Body of pancreas (tissue), 4 donors: ENCODE measurements around the gene ZNF831. TPM values are rescaled to one million over a fixed set of nuclear protein-coding genes. Genes with fewer than 3 reads are reported as not detected.
A peak's percentile ranks its signal among the peaks of the same experiment; 100 is the strongest.

Source experiments
- ATAC-seq: fragments of 150-250 bp; one replicate; pipeline ENCODE4 v1.9.1; 2016
- DNase-seq, 4 donors: peaks; one replicate each; pipeline ENCODE4 v3.0.0-alpha.2; 2019
- H3K27ac ChIP-seq, 4 donors: fragments of 200-600 bp; sonication (generic); 1 replicate in 3 of 4; 2 replicates in 1 of 4; pipeline versions ENCODE4 v1.5.1 to v1.6.1; 2016 to 2019; ENCODE audit warnings: mild to moderate bottlenecking in 1 of 4, mixed read lengths in 1 of 4, moderate library complexity in 1 of 4
- H3K27me3 ChIP-seq, 2 donors: fragments of 200-600 bp; sonication (generic); one replicate each; pipeline ENCODE4 v1.6.0; 2016; ENCODE audit warnings: mild to moderate bottlenecking in 1 of 2
- H3K36me3 ChIP-seq, 2 donors: fragments of 200-600 bp; sonication (generic); replicated peaks in 1 of 2; 2 replicates each; pipeline ENCODE4 v1.5.1; 2016; ENCODE audit warnings: low read depth in 2 of 2; ENCODE audit not compliant: insufficient read depth in 1 of 2
- H3K4me1 ChIP-seq: fragments of 200-600 bp; sonication (generic); one replicate; pipeline ENCODE4 v1.6.0; 2016
- H3K4me3 ChIP-seq, 2 donors: fragments of 200-600 bp; sonication (generic); 1 replicate in 1 of 2; 2 replicates in 1 of 2; pipeline ENCODE4 v1.5.1; 2016 to 2019
- H3K9me3 ChIP-seq, 3 donors: fragments of 200-600 bp; sonication (generic); 1 replicate in 2 of 3; 2 replicates in 1 of 3; pipeline ENCODE4 v1.5.1; 2016
- POLR2A ChIP-seq, 3 donors: fragments of 450-650 bp; IDR thresholded peaks; one replicate each; pipeline ENCODE4 v1.6.1; 2016; ENCODE audit warnings: antibody characterized with exemption in 3 of 3, mild to moderate bottlenecking in 2 of 3
- WGBS, 2 donors: methylation state at CpG; one replicate each; pipeline ENCODE4 v1.1.5; 2017; 5-methylcytosine and 5-hydroxymethylcytosine counted together
- intact Hi-C: fragments of 100-400 bp; cut with DNase I; formaldehyde crosslinking; loops from one replicate; pipeline ENCODE4 v1.15.1; 2023
- total RNA-seq, 2 donors: library from RNA; depleted of rRNA; stranded (reverse); fragments of >200 nt; gene quantifications; one replicate each; pipeline ENCODE4 v1.1.0, GENCODE V29; 2016
- TF ChIP-seq, protein P1 (sequence below), 7 experiments: fragments of 450-650 bp in 4 of 7; fragments of 200-600 bp in 3 of 7; sonication (generic) in 3 of 7; IDR thresholded peaks; one replicate each; pipeline ENCODE4 v1.5.1; 2016 to 2019; ENCODE audit warnings: antibody characterized with exemption in 7 of 7

ZNF831 gene
- total RNA-seq, 2 donors from 2014 or later: 0.66 to 1.6 TPM

- intact Hi-C loops: no loop called here
- 89% methylated on average over 5 of the region's 5 CpGs for WGBS, 2 donors
- H3K27me3 ChIP-seq: peaks cover 3 to 5% of the 10 kb centered on the region in 2 donors
- no peak for ATAC-seq
- DNase-seq: no peak
- peaks cover 16% of the 10 kb centered on the region for H3K4me1 ChIP-seq
- no peak overlapping the region for H3K4me3 ChIP-seq
- TF ChIP-seq, protein P1, sequence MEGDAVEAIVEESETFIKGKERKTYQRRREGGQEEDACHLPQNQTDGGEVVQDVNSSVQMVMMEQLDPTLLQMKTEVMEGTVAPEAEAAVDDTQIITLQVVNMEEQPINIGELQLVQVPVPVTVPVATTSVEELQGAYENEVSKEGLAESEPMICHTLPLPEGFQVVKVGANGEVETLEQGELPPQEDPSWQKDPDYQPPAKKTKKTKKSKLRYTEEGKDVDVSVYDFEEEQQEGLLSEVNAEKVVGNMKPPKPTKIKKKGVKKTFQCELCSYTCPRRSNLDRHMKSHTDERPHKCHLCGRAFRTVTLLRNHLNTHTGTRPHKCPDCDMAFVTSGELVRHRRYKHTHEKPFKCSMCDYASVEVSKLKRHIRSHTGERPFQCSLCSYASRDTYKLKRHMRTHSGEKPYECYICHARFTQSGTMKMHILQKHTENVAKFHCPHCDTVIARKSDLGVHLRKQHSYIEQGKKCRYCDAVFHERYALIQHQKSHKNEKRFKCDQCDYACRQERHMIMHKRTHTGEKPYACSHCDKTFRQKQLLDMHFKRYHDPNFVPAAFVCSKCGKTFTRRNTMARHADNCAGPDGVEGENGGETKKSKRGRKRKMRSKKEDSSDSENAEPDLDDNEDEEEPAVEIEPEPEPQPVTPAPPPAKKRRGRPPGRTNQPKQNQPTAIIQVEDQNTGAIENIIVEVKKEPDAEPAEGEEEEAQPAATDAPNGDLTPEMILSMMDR (IDR thresholded peaks at IDR 0.05): no peak
- no peak for TF ChIP-seq POLR2A (IDR thresholded peaks at IDR 0.05)
- H3K36me3 ChIP-seq: no peaks in the 10 kb centered on the region
- H3K9me3 ChIP-seq: no peaks in the 10 kb centered on the region
- no peak overlapping the region for H3K27ac ChIP-seq
Measured at GRCh38 chr20:59220161-59220560, 56.5 kb downstream of the ZNF831 start.

DNA sequence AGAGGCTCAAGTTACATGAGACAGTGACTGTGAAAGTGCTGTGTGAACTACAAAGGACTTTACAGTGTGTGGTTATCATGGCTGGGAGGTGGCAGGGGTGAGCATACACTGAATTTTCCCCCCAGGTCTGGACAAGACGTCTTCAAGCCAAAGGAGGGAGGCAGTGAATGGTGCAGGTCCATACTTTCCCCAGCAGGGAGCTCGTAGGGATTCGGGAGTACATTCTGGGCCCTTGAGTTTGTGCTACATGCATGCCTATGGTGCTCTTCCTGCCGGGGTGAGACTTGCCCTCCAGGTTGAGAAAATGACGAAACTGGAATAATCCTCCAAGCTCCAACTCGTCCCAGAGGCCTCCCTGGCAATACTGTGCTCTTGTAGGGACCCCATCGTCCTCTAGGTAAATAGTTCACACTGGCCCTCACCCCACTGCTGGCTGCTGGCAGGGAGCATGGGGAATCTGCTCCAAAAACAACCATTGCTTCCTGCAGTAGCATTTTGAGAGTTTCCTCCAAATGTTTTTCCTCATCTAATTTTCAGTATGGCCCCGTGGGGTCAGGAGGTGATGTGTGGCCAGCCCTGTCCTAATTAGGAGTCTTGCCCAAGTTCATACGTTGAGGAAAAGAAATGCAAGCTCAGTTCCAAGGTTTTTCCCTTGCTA, 57.6 kb downstream of the ZNF831 start:
- H3K27ac ChIP-seq: no peak overlapping the region
- DNase-seq: no peak
- no peak for ATAC-seq
- H3K4me1 ChIP-seq: peaks cover 16% of the 10 kb centered on the region
- no peak for TF ChIP-seq POLR2A (IDR thresholded peaks at IDR 0.05)
- TF ChIP-seq, protein P1 (IDR thresholded peaks at IDR 0.05): no peak
- 49 to 65% methylated on average over 9 of the region's 9 CpGs for WGBS, 2 donors
- no peaks in the 10 kb centered on the region for H3K36me3 ChIP-seq
- peaks cover 3 to 5% of the 10 kb centered on the region in 2 donors for H3K27me3 ChIP-seq
- H3K9me3 ChIP-seq: no peaks in the 10 kb centered on the region
- no peak overlapping the region for H3K4me3 ChIP-seq
- intact Hi-C loops: no loop called here

GRCh38 chr20:59221707-59222252, 58.2 kb downstream of the ZNF831 start:
- ATAC-seq: peak; percentile 2
- TF ChIP-seq, protein P1 (IDR thresholded peaks at IDR 0.05): no peak
- TF ChIP-seq POLR2A (IDR thresholded peaks at IDR 0.05): no peak

GRCh38 chr20:59222253-59223181, 58.9 kb downstream of the ZNF831 start:
- WGBS, 2 donors: 0 to 1% methylated on average over 42 to 48 of the region's 51 CpGs
- TF ChIP-seq, protein P1 (IDR thresholded peaks at IDR 0.05): peak; percentile 83 to 97 (median 90)
- no peak for TF ChIP-seq POLR2A (IDR thresholded peaks at IDR 0.05)

More at GRCh38 chr20:59221707-59222252, 58.2 kb downstream of the ZNF831 start:
- Histone ChIP-seq H3K36me3 (no peaks in the 10 kb centered on the region), H3K9me3 (no peaks in the 10 kb centered on the region), H3K27me3 (peaks cover 3 to 5% of the 10 kb centered on the region in 2 donors), H3K4me1 (peaks cover 16% of the 10 kb centered on the region), H3K4me3 (peak overlapping the region; percentile 42 to 59), H3K27ac (peak overlapping the region in 3 of 4 donors; percentile 43 to 61 (median 51))
- DNase-seq: no peak
- whole genome bisulfite sequencing, 2 donors: 7 to 8% methylated on average over 11 to 18 of the region's 18 CpGs
- intact Hi-C loops: no loop called here

More at GRCh38 chr20:59222253-59223181, 58.9 kb downstream of the ZNF831 start:
- Histone ChIP-seq H3K9me3 (no peaks in the 10 kb centered on the region), H3K4me3 (peak overlapping the region; percentile 42 to 59), H3K27me3 (peaks cover 3 to 5% of the 10 kb centered on the region in 2 donors), H3K36me3 (no peaks in the 10 kb centered on the region), H3K4me1 (peaks cover 16% of the 10 kb centered on the region), H3K27ac (peak overlapping the region in 3 of 4 donors; percentile 43 to 61 (median 51))
- intact Hi-C loops: no loop called here
- peak; percentile 94 for ATAC-seq
- peak; percentile 80 to 85 (median 82) for DNase-seq
